ENCODE data around the gene SLC26A9. TPM values are rescaled to one million over a fixed set of nuclear protein-coding genes. Genes with fewer than 3 reads are reported as not detected.

Gene SLC26A9
- total and polyA plus RNA-seq, 10 of the 15 experiments (the other 5 are each of a cell fraction or from before 2014, with no cell fraction given): 0.09 to 0.40 (median 0.17) TPM

DNA sequence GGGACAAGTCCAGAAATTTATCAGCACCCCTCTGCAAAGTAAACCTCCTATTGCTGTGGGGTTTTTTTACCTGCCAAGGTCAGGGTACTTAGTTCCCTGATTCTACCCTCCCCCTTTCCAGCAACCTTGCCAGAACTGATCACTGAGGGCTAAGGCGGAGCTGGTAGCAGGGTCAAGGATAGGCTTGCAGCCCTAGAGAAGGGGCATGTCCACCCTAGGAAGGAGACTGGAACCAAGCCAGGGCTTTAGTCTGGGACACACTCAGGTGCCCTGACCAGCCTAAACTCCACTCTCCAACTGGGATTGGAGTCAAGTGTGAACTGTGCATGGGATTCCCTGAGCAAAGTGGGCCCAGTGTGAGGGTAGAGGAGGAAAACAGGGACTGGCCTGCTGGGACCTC is 6.5 kb upstream of the SLC26A9 start:
- Histone ChIP-seq H3K27me3 (replicated peaks in 1 of 2; ENCODE audit: control insufficient read depth in 2 of 2, insufficient read depth in 2 of 2, low read length in 1 of 2) (no peaks in the 10 kb centered on the region; a peak in 1 of 4 replicates), H2AFZ (ENCODE audit: control insufficient read depth, low read depth, low read length) (no peak overlapping the region), H3K9me3 (replicated peaks; ENCODE audit: control insufficient read depth, insufficient read depth, low read length) (no peaks in the 10 kb centered on the region), H3K4me2 (ENCODE audit: control insufficient read depth, insufficient read depth) (no peak overlapping the region), H3K4me1 (ENCODE audit: control insufficient read depth, insufficient read depth, low read length) (no peaks in the 10 kb centered on the region), H3K4me3 (no peak overlapping the region), H3K79me2 (ENCODE audit: control insufficient read depth, insufficient read depth, low read length) (no peaks in the 10 kb centered on the region), H4K20me1 (ENCODE audit: control insufficient read depth, insufficient read depth) (no peaks in the 10 kb centered on the region), H3K27ac (ENCODE audit: control insufficient read depth, insufficient read depth) (no peak overlapping the region), H3K36me3 (ENCODE audit: control insufficient read depth in 2 of 2, insufficient read depth in 2 of 2, low read length in 1 of 2) (no peaks in the 10 kb centered on the region), H3K9ac (ENCODE audit: control insufficient read depth, insufficient read depth, low read length) (no peak overlapping the region)
- in situ Hi-C loops (cut with MboI): no loop called here
- no peak for DNase-seq (ENCODE audit: low read depth, low spot score)
- no peak for ATAC-seq
- ChIA-PET SMC1A (ENCODE audit: uncharacterized antibody, unreplicated experiment) (no interaction called here), POLR2A (no interaction called here), RAD21 (ENCODE audit: unreplicated experiment) (interaction anchor here (1.1 kb wide), 1 partner anchor 28 kb away, joined by 4 read pairs; no protein-coding TSS in a partner anchor), CTCF (no interaction called here)
- BruUV-seq (replicated peaks): no TSS peak
- 29% methylated on average over 1 of the region's 1 CpG for WGBS (ENCODE audit: insufficient coverage, insufficient replicate concordance, low lambda C conversion rate, missing lambda C conversion rate)
- intact Hi-C loops (cut with micrococcal nuclease; ENCODE audit: unreplicated experiment): no loop called here
- no peak for FAIRE-seq
- TF ChIP-seq SKIL (IDR thresholded peaks at IDR 0.05; ENCODE audit: low read depth, poor library complexity, severe bottlenecking) (no peak), ZSCAN29 (IDR thresholded peaks at IDR 0.05) (no peak), CHD1 (IDR thresholded peaks at IDR 0.05; ENCODE audit: low read depth, low read length) (no peak), RAD51 (IDR thresholded peaks at IDR 0.05) (no peak), JUNB (IDR thresholded peaks at IDR 0.05) (no peak), HDGF (IDR thresholded peaks at IDR 0.05) (no peak), KLF5 (IDR thresholded peaks at IDR 0.05; ENCODE audit: partially characterized antibody) (no peak), MTA2 (IDR thresholded peaks at IDR 0.05; ENCODE audit: low read depth) (no peak), BACH1 (IDR thresholded peaks at IDR 0.05; ENCODE audit: borderline replicate concordance) (no peak), GABPA (IDR thresholded peaks at IDR 0.05; ENCODE audit: low read depth) (no peak), ZNF384 (IDR thresholded peaks at IDR 0.05; ENCODE audit: borderline replicate concordance, low read depth, low read length) (no peak), PAX5 (IDR thresholded peaks at IDR 0.05; ENCODE audit: borderline replicate concordance, low read depth, low read length) (no peak), POLR2A (IDR thresholded peaks at IDR 0.05; ENCODE audit: low read depth, low read length) (no peak), SIN3A (IDR thresholded peaks at IDR 0.05; ENCODE audit: low read depth, low read length) (no peak)
- TF ChIP-seq, protein P1, sequence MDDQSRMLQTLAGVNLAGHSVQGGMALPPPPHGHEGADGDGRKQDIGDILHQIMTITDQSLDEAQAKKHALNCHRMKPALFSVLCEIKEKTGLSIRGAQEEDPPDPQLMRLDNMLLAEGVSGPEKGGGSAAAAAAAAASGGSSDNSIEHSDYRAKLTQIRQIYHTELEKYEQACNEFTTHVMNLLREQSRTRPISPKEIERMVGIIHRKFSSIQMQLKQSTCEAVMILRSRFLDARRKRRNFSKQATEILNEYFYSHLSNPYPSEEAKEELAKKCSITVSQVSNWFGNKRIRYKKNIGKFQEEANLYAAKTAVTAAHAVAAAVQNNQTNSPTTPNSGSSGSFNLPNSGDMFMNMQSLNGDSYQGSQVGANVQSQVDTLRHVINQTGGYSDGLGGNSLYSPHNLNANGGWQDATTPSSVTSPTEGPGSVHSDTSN (IDR thresholded peaks at IDR 0.05; ENCODE audit: insufficient replicate concordance, low read depth, low read length): no peak
- TF ChIP-seq, protein P2, sequence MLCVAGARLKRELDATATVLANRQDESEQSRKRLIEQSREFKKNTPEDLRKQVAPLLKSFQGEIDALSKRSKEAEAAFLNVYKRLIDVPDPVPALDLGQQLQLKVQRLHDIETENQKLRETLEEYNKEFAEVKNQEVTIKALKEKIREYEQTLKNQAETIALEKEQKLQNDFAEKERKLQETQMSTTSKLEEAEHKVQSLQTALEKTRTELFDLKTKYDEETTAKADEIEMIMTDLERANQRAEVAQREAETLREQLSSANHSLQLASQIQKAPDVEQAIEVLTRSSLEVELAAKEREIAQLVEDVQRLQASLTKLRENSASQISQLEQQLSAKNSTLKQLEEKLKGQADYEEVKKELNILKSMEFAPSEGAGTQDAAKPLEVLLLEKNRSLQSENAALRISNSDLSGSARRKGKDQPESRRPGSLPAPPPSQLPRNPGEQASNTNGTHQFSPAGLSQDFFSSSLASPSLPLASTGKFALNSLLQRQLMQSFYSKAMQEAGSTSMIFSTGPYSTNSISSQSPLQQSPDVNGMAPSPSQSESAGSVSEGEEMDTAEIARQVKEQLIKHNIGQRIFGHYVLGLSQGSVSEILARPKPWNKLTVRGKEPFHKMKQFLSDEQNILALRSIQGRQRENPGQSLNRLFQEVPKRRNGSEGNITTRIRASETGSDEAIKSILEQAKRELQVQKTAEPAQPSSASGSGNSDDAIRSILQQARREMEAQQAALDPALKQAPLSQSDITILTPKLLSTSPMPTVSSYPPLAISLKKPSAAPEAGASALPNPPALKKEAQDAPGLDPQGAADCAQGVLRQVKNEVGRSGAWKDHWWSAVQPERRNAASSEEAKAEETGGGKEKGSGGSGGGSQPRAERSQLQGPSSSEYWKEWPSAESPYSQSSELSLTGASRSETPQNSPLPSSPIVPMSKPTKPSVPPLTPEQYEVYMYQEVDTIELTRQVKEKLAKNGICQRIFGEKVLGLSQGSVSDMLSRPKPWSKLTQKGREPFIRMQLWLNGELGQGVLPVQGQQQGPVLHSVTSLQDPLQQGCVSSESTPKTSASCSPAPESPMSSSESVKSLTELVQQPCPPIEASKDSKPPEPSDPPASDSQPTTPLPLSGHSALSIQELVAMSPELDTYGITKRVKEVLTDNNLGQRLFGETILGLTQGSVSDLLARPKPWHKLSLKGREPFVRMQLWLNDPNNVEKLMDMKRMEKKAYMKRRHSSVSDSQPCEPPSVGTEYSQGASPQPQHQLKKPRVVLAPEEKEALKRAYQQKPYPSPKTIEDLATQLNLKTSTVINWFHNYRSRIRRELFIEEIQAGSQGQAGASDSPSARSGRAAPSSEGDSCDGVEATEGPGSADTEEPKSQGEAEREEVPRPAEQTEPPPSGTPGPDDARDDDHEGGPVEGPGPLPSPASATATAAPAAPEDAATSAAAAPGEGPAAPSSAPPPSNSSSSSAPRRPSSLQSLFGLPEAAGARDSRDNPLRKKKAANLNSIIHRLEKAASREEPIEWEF (IDR thresholded peaks at IDR 0.05; ENCODE audit: insufficient replicate concordance, low read depth, low read length): no peak
